Subcutaneous abdominal adipose tissue (tissue), 5 donors: ENCODE measurements around the gene GVQW3.

Experiments used
- H3K27ac ChIP-seq: one replicate; pipeline ENCODE4 v1.7.0; 2013; ENCODE audit warnings: low read depth, mild to moderate bottlenecking, inconsistent platforms, low read length, moderate library complexity
- H3K27me3 ChIP-seq, 5 donors: one replicate each; pipeline ENCODE4 v1.7.0; 2013; ENCODE audit warnings: low read length in 5 of 5, inconsistent platforms in 1 of 5; ENCODE audit not compliant: control insufficient read depth in 5 of 5, insufficient read depth in 4 of 5
- H3K36me3 ChIP-seq, 5 donors: one replicate each; pipeline ENCODE4 v1.7.0; 2013; ENCODE audit warnings: low read length in 5 of 5; ENCODE audit not compliant: control insufficient read depth in 5 of 5, insufficient read depth in 5 of 5
- H3K4me1 ChIP-seq, 5 donors: one replicate each; pipeline ENCODE4 v1.7.0; 2013; ENCODE audit warnings: low read length in 5 of 5, mild to moderate bottlenecking in 3 of 5, moderate library complexity in 1 of 5; ENCODE audit not compliant: control insufficient read depth in 5 of 5, insufficient read depth in 5 of 5
- H3K4me3 ChIP-seq, 5 donors: one replicate each; pipeline ENCODE4 v1.7.0; 2013; ENCODE audit warnings: low read length in 5 of 5, low read depth in 1 of 5
- H3K9ac ChIP-seq, 5 donors: one replicate each; pipeline ENCODE4 v1.7.0; 2013; ENCODE audit warnings: low read length in 5 of 5, mild to moderate bottlenecking in 4 of 5, moderate library complexity in 3 of 5
- H3K9me3 ChIP-seq, 5 donors: one replicate each; pipeline ENCODE4 v1.7.0; 2013; ENCODE audit warnings: low read length in 5 of 5; ENCODE audit not compliant: control insufficient read depth in 5 of 5
- donor health status: healthy.
- donor health status: healthy.
- donor health status: healthy.
- donor health status: healthy.
- donor health status: healthy.

The GVQW3 gene

DNA sequence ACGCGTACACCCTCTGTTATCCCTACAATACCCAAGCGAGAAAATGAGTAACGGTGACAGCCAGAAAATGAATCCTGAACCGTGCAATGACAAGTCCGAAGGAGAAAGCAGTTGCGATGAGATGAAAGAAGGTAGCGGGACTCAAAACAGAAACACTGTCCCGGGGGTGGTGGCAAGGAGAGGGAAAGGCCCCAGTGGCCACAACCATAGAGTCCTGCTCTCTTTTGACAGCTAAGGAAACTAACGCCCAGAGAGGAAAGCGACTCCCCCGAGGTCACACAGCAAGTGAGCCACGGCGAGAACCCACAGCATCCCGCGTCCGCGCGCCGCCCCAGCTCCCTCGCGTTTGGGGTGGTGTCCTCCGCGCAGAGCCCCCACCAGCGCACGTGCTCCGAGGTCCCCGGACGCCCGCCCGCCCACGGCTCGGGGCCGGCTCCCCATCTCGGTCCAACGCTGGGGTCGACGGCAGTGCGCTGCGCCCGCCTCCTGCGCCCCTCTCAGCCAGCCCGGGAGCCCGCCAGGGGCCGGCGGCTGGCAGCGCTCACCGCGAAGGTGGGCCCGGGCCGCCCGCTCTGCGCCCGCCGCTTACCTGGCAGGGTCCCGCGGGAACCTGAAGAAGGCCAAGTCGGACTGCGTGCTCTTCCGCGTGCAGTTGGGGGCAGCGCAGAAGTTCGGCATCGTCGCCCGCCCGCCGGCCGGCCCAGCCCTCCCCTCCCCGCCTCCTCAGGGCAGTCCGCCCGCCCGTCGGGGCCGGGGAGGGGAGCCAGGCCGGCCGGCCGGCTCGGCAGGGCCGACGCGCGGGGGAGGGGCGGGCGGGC, 755 bp upstream of the GVQW3 start:
- Histone ChIP-seq H3K27ac (peak overlapping the region; percentile 70), H3K27me3 (no peaks in the 10 kb centered on the region), H3K4me3 (peak overlapping the region; percentile 81 to 95 (median 91)), H3K9ac (peak overlapping the region; percentile 65 to 89 (median 87)), H3K4me1 (peaks cover 5 to 35% (median 29%) of the 10 kb centered on the region in 5 donors), H3K36me3 (no peaks in the 10 kb centered on the region), H3K9me3 (no peaks in the 10 kb centered on the region)

DNA sequence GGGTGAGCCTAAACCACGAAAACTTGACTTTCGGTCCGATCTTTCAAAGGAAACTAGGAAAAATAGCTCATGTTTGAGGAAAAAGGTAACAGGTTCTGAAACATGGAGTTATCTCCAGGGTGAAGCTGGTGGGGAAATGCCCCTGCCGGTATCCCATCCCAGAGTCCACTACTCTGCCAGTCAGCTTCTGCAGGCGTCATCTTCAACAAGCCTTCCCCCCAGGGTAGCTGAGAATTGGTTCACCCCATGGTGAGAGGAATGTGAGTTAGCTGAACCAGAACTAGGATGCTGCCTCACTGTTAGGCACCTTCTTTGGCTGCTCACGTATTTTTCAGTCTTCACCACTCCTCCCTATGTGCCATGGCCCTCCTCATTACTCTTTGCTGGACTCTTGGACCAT, 1.1 kb downstream of the GVQW3 start:
- no peaks in the 10 kb centered on the region for H3K9me3 ChIP-seq
- no peaks in the 10 kb centered on the region for H3K36me3 ChIP-seq
- H3K4me1 ChIP-seq, result peaks cover 5 to 33% (median 25%) of the 10 kb centered on the region in 5 donors
- peak overlapping the region in 1 of 5 donors; percentile 96 for H3K4me3 ChIP-seq
- no peak overlapping the region for H3K9ac ChIP-seq
- no peaks in the 10 kb centered on the region for H3K27me3 ChIP-seq
- no peak overlapping the region for H3K27ac ChIP-seq

DNA sequence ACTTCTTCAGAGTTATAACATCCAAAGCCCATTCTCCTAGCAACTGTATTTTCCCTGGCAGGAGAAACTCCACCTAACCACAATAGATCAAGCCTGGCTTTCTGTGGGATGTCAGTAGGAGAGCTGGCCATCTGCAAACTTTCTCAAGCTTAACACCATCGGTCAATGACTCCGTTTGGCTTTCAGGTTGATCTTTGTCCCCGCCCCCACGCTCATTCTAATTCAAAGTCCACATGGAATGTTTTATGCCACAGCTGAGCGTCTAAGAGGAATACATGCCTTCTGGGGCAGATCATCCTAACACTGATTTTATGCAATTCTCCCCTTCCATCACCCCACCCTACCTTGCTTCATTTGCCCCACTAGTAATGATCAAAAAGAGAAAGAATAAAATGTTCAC, 4.8 kb downstream of the GVQW3 start:
- Histone ChIP-seq H3K9me3 (no peaks in the 10 kb centered on the region), H3K27me3 (no peaks in the 10 kb centered on the region), H3K4me1 (peaks cover 2 to 13% (median 11%) of the 10 kb centered on the region in 5 donors), H3K4me3 (no peak overlapping the region), H3K36me3 (no peaks in the 10 kb centered on the region), H3K27ac (no peak overlapping the region), H3K9ac (no peak overlapping the region)

DNA sequence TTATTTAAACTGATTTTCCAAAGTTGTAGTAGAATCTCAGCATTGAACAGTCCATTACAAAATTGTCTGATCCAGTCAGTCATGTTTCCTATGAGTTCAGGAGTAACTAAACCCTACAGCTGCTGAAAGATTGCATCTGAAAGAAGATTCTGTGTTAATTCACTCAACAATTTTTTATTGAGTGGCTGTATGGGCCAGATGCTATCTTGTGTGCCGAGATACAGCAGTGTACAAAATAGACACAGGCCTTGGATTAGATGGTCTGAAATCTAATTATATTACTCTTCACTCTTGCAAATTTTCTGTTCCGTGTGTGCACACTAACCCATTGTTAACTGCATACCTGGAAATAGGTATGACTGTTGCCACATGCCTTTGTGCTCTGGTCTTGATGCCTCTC, 7.3 kb downstream of the GVQW3 start:
- no peak overlapping the region for H3K27ac ChIP-seq
- no peaks in the 10 kb centered on the region for H3K36me3 ChIP-seq

DNA sequence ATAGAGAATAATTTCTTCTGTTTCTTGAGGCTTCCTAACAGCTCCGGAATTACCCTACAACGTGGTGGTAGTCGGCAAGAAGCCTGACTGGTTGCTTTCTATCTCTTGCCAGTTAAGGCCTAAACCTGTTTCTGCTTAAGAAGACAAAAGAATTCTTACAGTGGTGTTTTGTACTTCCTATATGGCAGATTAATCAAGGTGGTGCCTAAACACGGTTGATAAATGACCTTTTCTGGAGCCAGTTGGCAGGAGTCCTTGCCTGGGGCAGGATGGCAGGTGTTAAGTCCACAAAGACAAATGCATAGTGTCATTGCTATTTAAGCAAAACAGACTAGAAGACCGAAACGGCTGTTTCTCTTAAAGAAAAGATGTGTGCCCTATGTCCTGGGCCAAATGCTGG, 9.9 kb downstream of the GVQW3 start:
- Histone ChIP-seq H3K9ac (no peak overlapping the region), H3K27ac (no peak overlapping the region), H3K36me3 (no peaks in the 10 kb centered on the region), H3K4me1 (no peaks in the 10 kb centered on the region), H3K9me3 (no peaks in the 10 kb centered on the region), H3K27me3 (no peaks in the 10 kb centered on the region), H3K4me3 (no peak overlapping the region)

More for the DNA sequence above, 7.3 kb downstream of the GVQW3 start:
- Histone ChIP-seq H3K4me3 (no peak overlapping the region), H3K9ac (no peak overlapping the region), H3K4me1 (no peaks in the 10 kb centered on the region), H3K27me3 (no peaks in the 10 kb centered on the region), H3K9me3 (no peaks in the 10 kb centered on the region)

DNA sequence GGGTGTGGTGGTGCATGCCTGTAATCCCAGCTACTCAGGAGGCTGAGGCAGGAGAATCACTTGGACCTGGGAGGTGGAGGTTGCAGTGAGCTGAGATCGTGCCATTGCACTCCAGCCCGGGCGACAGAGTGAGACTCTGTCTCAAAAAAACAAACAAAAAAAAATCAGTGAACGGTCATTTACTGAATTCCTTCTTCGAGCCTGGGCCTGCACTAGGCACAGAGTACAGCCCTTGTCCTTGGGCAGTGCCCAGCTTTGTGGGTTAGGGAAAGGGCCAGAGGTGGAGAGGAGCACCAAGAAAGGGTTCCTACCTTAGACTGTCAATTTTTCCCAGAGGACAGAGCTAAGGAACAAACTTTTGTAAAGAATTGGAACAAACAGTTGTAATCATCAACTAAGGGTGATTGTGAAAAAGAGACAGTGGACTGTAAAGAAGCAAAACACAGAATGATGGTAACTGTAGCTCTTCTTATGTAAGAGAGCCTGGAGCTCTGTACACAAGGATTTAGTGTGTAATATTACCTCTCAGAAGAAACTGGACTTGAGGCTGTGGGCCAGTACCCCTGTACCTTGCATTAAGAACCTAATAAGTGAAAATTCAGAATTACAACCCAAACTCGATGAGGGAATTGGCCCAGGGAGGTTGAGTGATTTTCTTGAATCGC, 10.8 kb downstream of the GVQW3 start:
- Histone ChIP-seq H3K9me3 (no peaks in the 10 kb centered on the region), H3K4me3 (no peak overlapping the region), H3K27me3 (no peaks in the 10 kb centered on the region), H3K36me3 (no peaks in the 10 kb centered on the region), H3K4me1 (no peaks in the 10 kb centered on the region), H3K27ac (no peak overlapping the region), H3K9ac (no peak overlapping the region)

DNA sequence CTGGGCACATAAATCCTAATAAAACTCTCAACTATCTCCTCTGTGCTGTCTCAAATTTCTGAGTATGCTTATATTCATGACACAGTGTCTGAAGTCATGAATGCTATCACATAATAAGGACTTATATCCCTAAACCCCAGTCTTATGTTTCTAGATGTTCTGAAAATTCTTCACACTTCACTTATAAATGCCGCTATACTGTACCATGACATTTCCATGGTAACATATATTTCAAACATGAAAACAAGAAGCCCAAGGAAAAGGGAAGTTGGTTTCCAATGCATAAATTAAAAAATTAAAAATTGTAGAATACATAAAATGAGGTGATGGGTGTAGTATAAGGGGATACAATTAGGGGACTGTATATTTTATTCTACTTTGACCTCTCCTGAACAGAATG, 11.7 kb downstream of the GVQW3 start:
- Histone ChIP-seq H3K36me3 (no peaks in the 10 kb centered on the region), H3K27ac (no peak overlapping the region), H3K27me3 (no peaks in the 10 kb centered on the region), H3K9ac (no peak overlapping the region), H3K9me3 (no peaks in the 10 kb centered on the region), H3K4me3 (no peak overlapping the region), H3K4me1 (no peaks in the 10 kb centered on the region)

DNA sequence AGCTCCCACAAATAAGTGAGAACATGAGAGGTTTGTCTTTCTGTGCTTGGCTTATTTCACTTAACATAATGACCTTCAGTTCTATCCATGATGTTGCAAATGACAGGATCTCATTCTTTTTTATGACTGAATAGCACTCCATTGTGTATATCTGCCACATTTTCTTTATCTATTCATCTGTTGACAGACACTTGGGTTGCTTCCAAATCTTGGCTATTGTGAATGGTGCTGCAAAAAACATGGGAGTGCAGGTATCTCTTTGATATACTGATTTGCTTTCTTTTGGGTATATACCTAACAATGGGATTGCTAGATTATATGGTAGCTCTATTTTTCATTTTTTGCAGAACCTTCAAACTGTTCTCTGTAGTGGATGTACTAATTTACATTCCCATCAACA, 13.3 kb downstream of the GVQW3 start:
- Histone ChIP-seq H3K27me3 (no peaks in the 10 kb centered on the region), H3K36me3 (no peaks in the 10 kb centered on the region), H3K4me1 (no peaks in the 10 kb centered on the region), H3K27ac (no peak overlapping the region), H3K9ac (no peak overlapping the region), H3K9me3 (no peaks in the 10 kb centered on the region), H3K4me3 (no peak overlapping the region)

DNA sequence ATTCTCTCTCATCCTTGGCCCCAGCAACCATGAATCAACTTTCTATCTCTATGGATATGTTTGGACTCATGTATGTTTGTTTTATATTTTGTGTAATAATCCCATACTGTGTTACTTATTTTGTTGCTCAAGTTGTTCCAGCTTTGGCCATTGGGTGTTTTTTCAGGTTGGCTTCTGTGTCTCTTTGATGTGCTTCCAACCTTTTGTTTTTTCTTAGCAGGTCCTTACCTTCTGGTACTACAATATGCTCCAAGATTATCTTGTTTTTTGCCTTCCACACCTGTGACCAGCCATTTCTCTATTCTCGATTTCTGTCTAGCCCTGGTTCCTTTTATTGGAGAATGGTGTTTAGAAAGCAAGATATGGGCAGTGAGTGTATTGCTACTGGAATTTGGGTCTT, 14.2 kb downstream of the GVQW3 start:
- Histone ChIP-seq H3K4me3 (no peak overlapping the region), H3K4me1 (no peaks in the 10 kb centered on the region), H3K27me3 (no peaks in the 10 kb centered on the region), H3K36me3 (no peaks in the 10 kb centered on the region), H3K9ac (no peak overlapping the region), H3K9me3 (no peaks in the 10 kb centered on the region), H3K27ac (no peak overlapping the region)

DNA sequence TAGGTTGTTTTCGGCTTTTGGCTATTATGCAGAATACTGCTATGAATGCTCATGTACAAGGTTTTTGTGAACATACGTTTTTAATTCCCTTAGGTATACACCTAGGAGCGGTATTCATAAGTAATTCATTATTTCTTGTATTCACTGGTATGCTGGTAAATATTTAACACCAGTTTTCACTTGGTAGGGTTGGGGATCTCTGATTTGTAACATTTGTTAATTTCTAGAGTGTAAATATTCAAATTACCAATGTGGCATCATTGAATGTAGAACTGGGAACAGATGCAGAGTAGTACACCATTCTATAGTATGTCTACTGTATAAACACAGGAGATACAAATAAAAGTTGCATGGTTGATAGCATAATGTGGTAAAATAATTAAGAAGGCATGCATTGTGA, 16.3 kb downstream of the GVQW3 start:
- no peaks in the 10 kb centered on the region for H3K36me3 ChIP-seq
- H3K27me3 ChIP-seq, result no peaks in the 10 kb centered on the region
- no peak overlapping the region for H3K4me3 ChIP-seq
- no peak overlapping the region for H3K9ac ChIP-seq
- H3K9me3 ChIP-seq, result no peaks in the 10 kb centered on the region
- H3K4me1 ChIP-seq, result no peaks in the 10 kb centered on the region
- H3K27ac ChIP-seq, result no peak overlapping the region
